ENCODE measurements around the gene RNF215. TPM values are rescaled to one million over a fixed set of nuclear protein-coding genes. Genes with fewer than 3 reads are reported as not detected.
A peak's percentile ranks its signal among the peaks of the same experiment; 100 is the strongest.

RNF215 gene
- total RNA-seq, 2 experiments from 2014 or later = 4.6 to 4.9 TPM

DNA sequence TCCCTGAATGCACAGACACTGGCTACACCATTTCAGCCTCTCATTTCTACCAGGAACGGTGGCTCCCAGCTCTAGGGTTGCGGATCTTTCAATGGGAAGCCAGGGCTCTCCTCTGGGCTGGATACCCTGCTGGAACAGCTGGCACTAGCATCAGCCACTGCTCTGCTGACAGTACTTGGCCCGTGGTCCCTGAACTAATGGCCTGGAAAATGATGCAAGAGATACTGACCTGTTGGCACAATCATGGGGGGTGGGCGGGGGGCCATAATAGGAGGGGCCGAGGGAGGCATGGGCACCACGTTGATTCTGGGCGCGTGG lies 49.8 kb downstream of the RNF215 start:
- ChIA-PET CTCF (interaction anchor here (1.3 kb wide), 1 partner anchor 10 kb away, joined by 3 read pairs; no protein-coding TSS in a partner anchor), POLR2A (interaction anchor here (1.1 to 2.4 kb wide), 2 partner anchors 11 to 19 kb away, joined by 4 to 8 read pairs; partner anchors contain the start of genes CCDC157, SF3A1 and TBC1D10A)
- DNase-seq (no peak), ATAC-seq (ENCODE audit: poor library complexity) (no peak)
- H3K27ac ChIP-seq (ENCODE audit: low read depth in 1 of 2, low read length in 2 of 2) = no peak overlapping the region
- no peak overlapping the region for H3K4me3 ChIP-seq (ENCODE audit: low read length)
- intact Hi-C loops (cut with DNase I, micrococcal nuclease) = no loop called here
- Mint-ChIP-seq H3K4me1 (ENCODE audit: low read depth) (no peaks in the 10 kb centered on the region), H3K27me3 (no peaks in the 10 kb centered on the region), H3K27ac (no peak overlapping the region), H3K36me3 (ENCODE audit: low read depth) (peaks cover 100% of the 10 kb centered on the region), H3K4me3 (no peak overlapping the region), H3K9me3 (no peaks in the 10 kb centered on the region)
- TF ChIP-seq, protein P1, sequence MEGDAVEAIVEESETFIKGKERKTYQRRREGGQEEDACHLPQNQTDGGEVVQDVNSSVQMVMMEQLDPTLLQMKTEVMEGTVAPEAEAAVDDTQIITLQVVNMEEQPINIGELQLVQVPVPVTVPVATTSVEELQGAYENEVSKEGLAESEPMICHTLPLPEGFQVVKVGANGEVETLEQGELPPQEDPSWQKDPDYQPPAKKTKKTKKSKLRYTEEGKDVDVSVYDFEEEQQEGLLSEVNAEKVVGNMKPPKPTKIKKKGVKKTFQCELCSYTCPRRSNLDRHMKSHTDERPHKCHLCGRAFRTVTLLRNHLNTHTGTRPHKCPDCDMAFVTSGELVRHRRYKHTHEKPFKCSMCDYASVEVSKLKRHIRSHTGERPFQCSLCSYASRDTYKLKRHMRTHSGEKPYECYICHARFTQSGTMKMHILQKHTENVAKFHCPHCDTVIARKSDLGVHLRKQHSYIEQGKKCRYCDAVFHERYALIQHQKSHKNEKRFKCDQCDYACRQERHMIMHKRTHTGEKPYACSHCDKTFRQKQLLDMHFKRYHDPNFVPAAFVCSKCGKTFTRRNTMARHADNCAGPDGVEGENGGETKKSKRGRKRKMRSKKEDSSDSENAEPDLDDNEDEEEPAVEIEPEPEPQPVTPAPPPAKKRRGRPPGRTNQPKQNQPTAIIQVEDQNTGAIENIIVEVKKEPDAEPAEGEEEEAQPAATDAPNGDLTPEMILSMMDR (IDR thresholded peaks at IDR 0.05) = no peak
- H3K9me3 ChIP-seq (ENCODE audit: control insufficient read depth in 1 of 2, insufficient read depth in 1 of 2, low read length in 2 of 2) = no peaks in the 10 kb centered on the region
- H3K27me3 ChIP-seq (ENCODE audit: control insufficient read depth in 1 of 2, insufficient read depth in 2 of 2, low read length in 2 of 2) = no peaks in the 10 kb centered on the region
- peaks cover 97% of the 10 kb centered on the region for H3K36me3 ChIP-seq (ENCODE audit: insufficient read depth, low read length)
- H3K4me1 ChIP-seq (ENCODE audit: insufficient read depth, low read length) = no peaks in the 10 kb centered on the region

- ATAC-seq (ENCODE audit: poor library complexity) (no peak), DNase-seq (no peak)
- ChIA-PET POLR2A (interaction anchor here (1.1 to 2.4 kb wide), 2 partner anchors 10 to 20 kb away, joined by 4 to 8 read pairs; partner anchors contain the start of genes CCDC157, SF3A1 and TBC1D10A), CTCF (interaction anchor here (1.3 to 1.7 kb wide), 3 partner anchors 10 to 49 kb away, joined by 3 to 4 read pairs (median 3); no protein-coding TSS in a partner anchor)
- no peak overlapping the region for H3K4me3 ChIP-seq (ENCODE audit: low read length)
- Mint-ChIP-seq H3K4me1 (ENCODE audit: low read depth) (no peaks in the 10 kb centered on the region), H3K4me3 (no peak overlapping the region), H3K27ac (no peak overlapping the region), H3K9me3 (no peaks in the 10 kb centered on the region), H3K36me3 (ENCODE audit: low read depth) (peaks cover 99% of the 10 kb centered on the region), H3K27me3 (no peaks in the 10 kb centered on the region)
- TF ChIP-seq, protein P1 (IDR thresholded peaks at IDR 0.05) = no peak
- no peak overlapping the region for H3K27ac ChIP-seq (ENCODE audit: low read depth in 1 of 2, low read length in 2 of 2)
- peaks cover 97% of the 10 kb centered on the region for H3K36me3 ChIP-seq (ENCODE audit: insufficient read depth, low read length)
- intact Hi-C loops (cut with DNase I, micrococcal nuclease) = no loop called here
- H3K9me3 ChIP-seq (ENCODE audit: control insufficient read depth in 1 of 2, insufficient read depth in 1 of 2, low read length in 2 of 2) = no peaks in the 10 kb centered on the region
- H3K27me3 ChIP-seq (ENCODE audit: control insufficient read depth in 1 of 2, insufficient read depth in 2 of 2, low read length in 2 of 2) = no peaks in the 10 kb centered on the region
- no peaks in the 10 kb centered on the region for H3K4me1 ChIP-seq (ENCODE audit: insufficient read depth, low read length)
Measured at GRCh38 chr22:30336752-30337460, 50.3 kb downstream of the RNF215 start.

DNA sequence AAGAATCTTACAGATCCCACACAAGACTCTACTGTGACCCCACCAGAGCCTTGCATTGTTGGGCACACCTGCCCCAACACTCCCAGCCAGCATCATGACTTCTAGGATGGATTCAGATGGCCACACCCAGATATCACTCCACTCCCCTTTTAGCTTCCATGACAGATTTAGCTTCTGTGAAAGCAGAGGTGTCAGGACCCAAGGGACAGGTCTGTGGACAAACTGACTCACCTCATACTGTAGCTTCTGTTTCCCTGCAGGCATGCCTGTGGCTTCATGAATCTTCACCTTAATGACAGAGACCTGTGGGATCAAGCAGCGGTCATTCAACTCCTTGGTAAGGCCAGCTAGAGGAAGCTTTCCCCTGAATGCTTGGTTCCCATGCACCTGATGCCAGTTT lies 52.0 kb downstream of the RNF215 start:
- Histone ChIP-seq H3K27ac (ENCODE audit: low read depth in 1 of 2, low read length in 2 of 2) (no peak overlapping the region), H3K9me3 (ENCODE audit: control insufficient read depth in 1 of 2, insufficient read depth in 1 of 2, low read length in 2 of 2) (no peaks in the 10 kb centered on the region), H3K36me3 (ENCODE audit: insufficient read depth, low read length) (peaks cover 90% of the 10 kb centered on the region), H3K27me3 (ENCODE audit: control insufficient read depth in 1 of 2, insufficient read depth in 2 of 2, low read length in 2 of 2) (no peaks in the 10 kb centered on the region), H3K4me1 (ENCODE audit: insufficient read depth, low read length) (no peaks in the 10 kb centered on the region), H3K4me3 (ENCODE audit: low read length) (no peak overlapping the region)
- POLR2A ChIA-PET = interaction anchor here (0.7 to 1.6 kb wide), 6 partner anchors 21 to 46 kb away, joined by 3 to 6 read pairs (median 3); partner anchors contain the start of genes CASTOR1, CCDC157 and SF3A1
- intact Hi-C loops (cut with DNase I, micrococcal nuclease) = no loop called here
- Mint-ChIP-seq H3K27ac (peak overlapping the region; percentile 33), H3K27me3 (no peaks in the 10 kb centered on the region), H3K36me3 (ENCODE audit: low read depth) (peaks cover 96% of the 10 kb centered on the region), H3K9me3 (no peaks in the 10 kb centered on the region), H3K4me3 (no peak overlapping the region), H3K4me1 (ENCODE audit: low read depth) (no peaks in the 10 kb centered on the region)
- no peak for DNase-seq
- no peak for ATAC-seq (ENCODE audit: poor library complexity)
- TF ChIP-seq, protein P1 (IDR thresholded peaks at IDR 0.05) = no peak
- CTCF ChIA-PET = interaction anchor here (1.7 kb wide), 1 partner anchor 10 kb away, joined by 4 read pairs; no protein-coding TSS in a partner anchor

Data from CD4-positive, alpha-beta T cell (primary cell).